Neural cell (in vitro differentiated cells): ENCODE results near the gene TMEM9. TPM values are rescaled to one million over a fixed set of nuclear protein-coding genes. Genes with fewer than 3 reads are reported as not detected.

Experiments used
- H2AFZ ChIP-seq: fragments of 200-600, 300-800 bp; sonication (generic), shearing (Covaris generic); 2 replicates; pipeline ENCODE4 v1.6.0; 2014; ENCODE audit warnings: low read depth, mild to moderate bottlenecking, antibody characterized with exemption, low read length, moderate library complexity
- H3F3A ChIP-seq: fragments of 200-600 bp; shearing (Covaris generic); 2 replicates; pipeline ENCODE4 v1.6.1; 2016; ENCODE audit warnings: mild to moderate bottlenecking, moderate library complexity, mixed read lengths, antibody characterized with exemption, low read length; ENCODE audit not compliant: insufficient read depth, poor library complexity, severe bottlenecking
- H3K27ac ChIP-seq: fragments of 200-600, 300-800 bp; sonication (generic), shearing (Covaris generic); 2 replicates; pipeline ENCODE4 v1.5.1; 2014; ENCODE audit warnings: mild to moderate bottlenecking, low read length, moderate library complexity
- H3K27me3 ChIP-seq: fragments of 300-800, 200-600 bp; sonication (generic), shearing (Covaris generic); 2 replicates; pipeline ENCODE4 v1.6.0; 2014; ENCODE audit warnings: mild to moderate bottlenecking, low read depth, low read length, moderate library complexity; ENCODE audit not compliant: insufficient read depth
- H3K36me3 ChIP-seq: fragments of 300-800, 200-600 bp; sonication (generic), shearing (Covaris generic); 2 replicates; pipeline ENCODE4 v1.5.1; 2014; ENCODE audit warnings: mild to moderate bottlenecking, antibody characterized with exemption, low read length, moderate library complexity; ENCODE audit not compliant: insufficient read depth
- H3K4me2 ChIP-seq: fragments of 300-800, 200-600 bp; sonication (generic), shearing (Covaris generic); 2 replicates; pipeline ENCODE4 v1.6.0; 2014; ENCODE audit warnings: mild to moderate bottlenecking, low read length
- H3K4me3 ChIP-seq: fragments of 300-800, 200-600 bp; sonication (generic), shearing (Covaris generic); 2 replicates; pipeline ENCODE4 v1.5.1; 2014; ENCODE audit warnings: mild to moderate bottlenecking, low read length, moderate library complexity
- H3K79me2 ChIP-seq: fragments of 200-600 bp; shearing (Covaris generic); replicated peaks from 2 replicates; pipeline ENCODE4 v1.6.0; 2014; ENCODE audit warnings: mild to moderate bottlenecking, low read length, moderate library complexity; ENCODE audit not compliant: insufficient read depth
- H3K9ac ChIP-seq: fragments of 300-800, 200-600 bp; sonication (generic), shearing (Covaris generic); 2 replicates; pipeline ENCODE4 v1.6.1; 2016; ENCODE audit warnings: mild to moderate bottlenecking, low read length, mixed read lengths
- H3K9me2 ChIP-seq: fragments of 200-600 bp; shearing (Covaris generic); 2 replicates; pipeline ENCODE4 v1.6.1; 2016; ENCODE audit warnings: mild to moderate bottlenecking, low read length, mixed read lengths; ENCODE audit not compliant: insufficient read depth
- H3K9me3 ChIP-seq: fragments of 200-600, 300-800 bp; sonication (generic), shearing (Covaris generic); 2 replicates; pipeline ENCODE4 v1.6.1; 2016; ENCODE audit warnings: mild to moderate bottlenecking, mixed run types, low read length, moderate library complexity, mixed read lengths
- H4K20me1 ChIP-seq: fragments of 200-600 bp; shearing (Covaris generic); 2 replicates; pipeline ENCODE4 v1.6.1; 2016; ENCODE audit warnings: mild to moderate bottlenecking, mixed run types; ENCODE audit not compliant: insufficient read depth
- EP300 ChIP-seq: fragments of 450-650 bp; conservative IDR thresholded peaks from 2 replicates; pipeline ENCODE4 v1.6.1; 2014; ENCODE audit warnings: antibody characterized with exemption, mild to moderate bottlenecking, moderate library complexity; ENCODE audit not compliant: poor library complexity, severe bottlenecking
- EZH2 ChIP-seq: fragments of 200-600, 300-800 bp; shearing (Covaris generic), sonication (generic); IDR thresholded peaks from 2 replicates; pipeline ENCODE4 v1.6.1; 2014; ENCODE audit warnings: antibody characterized with exemption, low read length, borderline replicate concordance, mild to moderate bottlenecking; ENCODE audit not compliant: insufficient read depth, poor library complexity, severe bottlenecking
- MXI1 ChIP-seq: fragments of 450-650 bp; conservative IDR thresholded peaks from 2 replicates; pipeline ENCODE4 v1.6.1; 2014; ENCODE audit warnings: antibody characterized with exemption, mild to moderate bottlenecking; ENCODE audit not compliant: poor library complexity, severe bottlenecking
- POLR2AphosphoS5 ChIP-seq: IDR thresholded peaks from 2 replicates; pipeline ENCODE4 v1.6.1; 2012
- RAD21 ChIP-seq: fragments of 450-650 bp; conservative IDR thresholded peaks from 2 replicates; pipeline ENCODE4 v1.6.1; 2014; ENCODE audit warnings: antibody characterized with exemption, mild to moderate bottlenecking, moderate library complexity
- SMC3 ChIP-seq: fragments of 450-650 bp; conservative IDR thresholded peaks from 2 replicates; pipeline ENCODE4 v1.6.1; 2014; ENCODE audit warnings: antibody characterized with exemption, mild to moderate bottlenecking, moderate library complexity; ENCODE audit not compliant: poor library complexity
- TAF1 ChIP-seq: IDR thresholded peaks from 2 replicates; pipeline ENCODE4 v1.6.1; 2012; ENCODE audit warnings: low read depth
- polyA plus RNA-seq: library from polyadenylated mRNA; depleted of rRNA; stranded (reverse); fragments of >200 nt; gene quantifications from 2 replicates; pipeline ENCODE4 v1.2.3, GENCODE V29; 2014
- TF ChIP-seq, protein P1 (sequence below): fragments of 450-650 bp; IDR thresholded peaks from 2 replicates; pipeline ENCODE4 v1.5.1; 2014; ENCODE audit warnings: antibody characterized with exemption, mild to moderate bottlenecking, moderate library complexity; ENCODE audit not compliant: poor library complexity, severe bottlenecking
- TF ChIP-seq, protein P2 (sequence below): IDR thresholded peaks from 2 replicates; pipeline ENCODE4 v1.6.1; 2012; ENCODE audit warnings: borderline replicate concordance

TMEM9 gene
- polyA plus RNA-seq, 1 donor from 2014 or later = 182 TPM

DNA sequence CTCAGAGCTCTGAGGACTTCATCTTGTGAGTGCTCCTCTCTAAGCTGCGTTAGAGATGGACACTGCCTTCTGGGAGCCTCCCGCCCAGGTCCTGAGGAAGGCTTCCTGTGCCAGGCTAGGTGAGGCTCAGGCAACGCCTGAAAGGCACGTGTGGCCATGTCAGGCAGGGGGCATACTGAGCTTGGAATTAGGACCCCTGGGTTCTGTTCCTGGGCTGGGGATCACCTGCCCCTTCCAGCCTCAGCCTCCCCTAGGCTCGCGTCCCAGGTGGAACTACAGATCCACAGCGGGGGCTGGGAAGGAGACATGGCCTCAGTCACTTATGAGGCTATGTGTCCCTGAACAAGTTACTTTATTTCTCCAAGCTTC lies 17.3 kb downstream of the TMEM9 start:
- Histone ChIP-seq H3F3A (no peaks in the 10 kb centered on the region), H3K4me2 (no peak overlapping the region), H2AFZ (no peak overlapping the region), H3K36me3 (no peaks in the 10 kb centered on the region), H3K9me2 (no peaks in the 10 kb centered on the region), H3K27ac (no peak overlapping the region), H3K9me3 (no peaks in the 10 kb centered on the region), H4K20me1 (no peaks in the 10 kb centered on the region), H3K4me3 (no peak overlapping the region), H3K27me3 (no peaks in the 10 kb centered on the region), H3K79me2 (no peaks in the 10 kb centered on the region), H3K9ac (no peak overlapping the region)
- TF ChIP-seq SMC3 (no peak), MXI1 (no peak), EZH2 (no peak), RAD21 (no peak), EP300 (no peak), POLR2AphosphoS5 (no peak), TAF1 (no peak)
- TF ChIP-seq, protein P1, sequence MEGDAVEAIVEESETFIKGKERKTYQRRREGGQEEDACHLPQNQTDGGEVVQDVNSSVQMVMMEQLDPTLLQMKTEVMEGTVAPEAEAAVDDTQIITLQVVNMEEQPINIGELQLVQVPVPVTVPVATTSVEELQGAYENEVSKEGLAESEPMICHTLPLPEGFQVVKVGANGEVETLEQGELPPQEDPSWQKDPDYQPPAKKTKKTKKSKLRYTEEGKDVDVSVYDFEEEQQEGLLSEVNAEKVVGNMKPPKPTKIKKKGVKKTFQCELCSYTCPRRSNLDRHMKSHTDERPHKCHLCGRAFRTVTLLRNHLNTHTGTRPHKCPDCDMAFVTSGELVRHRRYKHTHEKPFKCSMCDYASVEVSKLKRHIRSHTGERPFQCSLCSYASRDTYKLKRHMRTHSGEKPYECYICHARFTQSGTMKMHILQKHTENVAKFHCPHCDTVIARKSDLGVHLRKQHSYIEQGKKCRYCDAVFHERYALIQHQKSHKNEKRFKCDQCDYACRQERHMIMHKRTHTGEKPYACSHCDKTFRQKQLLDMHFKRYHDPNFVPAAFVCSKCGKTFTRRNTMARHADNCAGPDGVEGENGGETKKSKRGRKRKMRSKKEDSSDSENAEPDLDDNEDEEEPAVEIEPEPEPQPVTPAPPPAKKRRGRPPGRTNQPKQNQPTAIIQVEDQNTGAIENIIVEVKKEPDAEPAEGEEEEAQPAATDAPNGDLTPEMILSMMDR = no peak
- TF ChIP-seq, protein P2, sequence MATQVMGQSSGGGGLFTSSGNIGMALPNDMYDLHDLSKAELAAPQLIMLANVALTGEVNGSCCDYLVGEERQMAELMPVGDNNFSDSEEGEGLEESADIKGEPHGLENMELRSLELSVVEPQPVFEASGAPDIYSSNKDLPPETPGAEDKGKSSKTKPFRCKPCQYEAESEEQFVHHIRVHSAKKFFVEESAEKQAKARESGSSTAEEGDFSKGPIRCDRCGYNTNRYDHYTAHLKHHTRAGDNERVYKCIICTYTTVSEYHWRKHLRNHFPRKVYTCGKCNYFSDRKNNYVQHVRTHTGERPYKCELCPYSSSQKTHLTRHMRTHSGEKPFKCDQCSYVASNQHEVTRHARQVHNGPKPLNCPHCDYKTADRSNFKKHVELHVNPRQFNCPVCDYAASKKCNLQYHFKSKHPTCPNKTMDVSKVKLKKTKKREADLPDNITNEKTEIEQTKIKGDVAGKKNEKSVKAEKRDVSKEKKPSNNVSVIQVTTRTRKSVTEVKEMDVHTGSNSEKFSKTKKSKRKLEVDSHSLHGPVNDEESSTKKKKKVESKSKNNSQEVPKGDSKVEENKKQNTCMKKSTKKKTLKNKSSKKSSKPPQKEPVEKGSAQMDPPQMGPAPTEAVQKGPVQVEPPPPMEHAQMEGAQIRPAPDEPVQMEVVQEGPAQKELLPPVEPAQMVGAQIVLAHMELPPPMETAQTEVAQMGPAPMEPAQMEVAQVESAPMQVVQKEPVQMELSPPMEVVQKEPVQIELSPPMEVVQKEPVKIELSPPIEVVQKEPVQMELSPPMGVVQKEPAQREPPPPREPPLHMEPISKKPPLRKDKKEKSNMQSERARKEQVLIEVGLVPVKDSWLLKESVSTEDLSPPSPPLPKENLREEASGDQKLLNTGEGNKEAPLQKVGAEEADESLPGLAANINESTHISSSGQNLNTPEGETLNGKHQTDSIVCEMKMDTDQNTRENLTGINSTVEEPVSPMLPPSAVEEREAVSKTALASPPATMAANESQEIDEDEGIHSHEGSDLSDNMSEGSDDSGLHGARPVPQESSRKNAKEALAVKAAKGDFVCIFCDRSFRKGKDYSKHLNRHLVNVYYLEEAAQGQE = no peak

DNA sequence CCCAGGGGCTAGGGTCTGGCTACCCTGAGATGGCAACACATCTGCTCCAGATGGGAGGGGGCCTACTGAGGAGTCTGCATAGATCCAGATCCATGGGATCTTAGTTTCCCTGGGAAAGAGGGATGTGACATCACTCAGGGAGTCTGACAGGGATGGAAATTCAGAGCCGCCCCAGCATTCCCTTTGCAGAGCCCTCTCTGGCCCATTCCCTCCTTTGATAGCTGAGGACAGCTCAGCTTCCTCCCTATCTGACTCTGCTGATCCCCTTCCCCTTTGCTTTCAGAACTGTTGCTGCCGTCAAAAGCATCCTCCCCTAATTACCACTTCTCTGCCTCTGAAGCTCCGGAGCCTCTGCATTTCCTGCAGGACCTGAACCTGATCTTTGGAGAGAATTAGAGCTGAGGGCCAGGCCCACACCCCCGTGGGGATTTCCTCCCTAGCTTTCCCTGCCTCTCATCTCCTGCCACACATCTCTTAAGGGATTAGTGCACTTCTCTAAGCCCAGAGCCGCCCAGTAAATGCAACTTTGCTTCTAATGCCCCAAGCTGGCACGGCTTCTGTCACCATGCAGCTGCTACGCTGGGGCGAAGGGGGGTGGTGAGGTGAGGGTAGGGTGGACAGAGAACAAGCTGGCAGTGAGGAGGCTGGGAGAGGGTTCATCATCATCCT lies 17.8 kb downstream of the TMEM9 start:
- Histone ChIP-seq H2AFZ (no peak overlapping the region), H3K9ac (no peak overlapping the region), H4K20me1 (no peaks in the 10 kb centered on the region), H3F3A (no peaks in the 10 kb centered on the region), H3K4me2 (no peak overlapping the region), H3K36me3 (no peaks in the 10 kb centered on the region), H3K79me2 (no peaks in the 10 kb centered on the region), H3K9me3 (no peaks in the 10 kb centered on the region), H3K4me3 (no peak overlapping the region), H3K9me2 (no peaks in the 10 kb centered on the region), H3K27ac (no peak overlapping the region), H3K27me3 (no peaks in the 10 kb centered on the region)
- no peak for TF ChIP-seq RAD21
- no peak for TF ChIP-seq POLR2AphosphoS5
- no peak for TF ChIP-seq EZH2
- TF ChIP-seq, protein P1 = no peak
- TF ChIP-seq EP300 = no peak
- TF ChIP-seq MXI1 = no peak
- no peak for TF ChIP-seq SMC3
- no peak for TF ChIP-seq TAF1
- TF ChIP-seq, protein P2 = no peak
